ENCODE measurements around the gene SLC9C2. TPM values are rescaled to one million over a fixed set of nuclear protein-coding genes. Genes with fewer than 3 reads are reported as not detected.
"Not testable (repeated sequence)": the region's sequence is repeated elsewhere in the genome, so short reads cannot be mapped to it uniquely, and the experiment has no call there.

Gene SLC9C2
- not detected for total RNA-seq
- not detected for total RNA-seq (2013)

DNA sequence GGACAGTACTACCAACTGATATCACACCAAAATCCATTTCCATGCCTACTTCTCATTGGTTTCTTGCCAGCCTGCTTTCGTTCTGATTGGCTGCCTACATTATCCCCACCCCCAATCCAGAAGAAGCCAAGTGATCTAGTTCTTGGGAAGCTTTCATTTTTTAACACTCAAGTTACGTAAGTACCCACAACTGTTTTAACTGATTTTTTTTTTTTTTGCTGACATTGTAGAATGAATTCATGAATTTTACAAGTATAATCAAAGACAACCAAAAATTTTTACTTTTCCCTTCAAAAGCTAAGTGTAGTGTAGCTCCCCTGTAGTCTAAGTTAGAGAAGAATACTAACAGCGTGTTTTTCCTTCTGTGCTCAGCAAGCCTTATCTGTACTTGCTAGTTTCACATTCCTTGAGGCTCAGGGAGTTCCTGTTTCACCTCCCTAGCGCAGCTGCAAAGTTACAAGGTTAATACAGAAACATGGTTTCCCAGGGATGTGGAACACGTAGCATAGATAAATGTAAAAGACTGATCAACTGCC is at the start of gene SLC9C2:
Gene SLC9C2, minus strand, starts transcription at position 17 of the 536 bp plus-strand sequence. CDS start 1,296 bp downstream, outside the sequence.
- ATAC-seq: no peak

GRCh38 chr1:173648880-173649605 is 46.2 kb upstream of the SLC9C2 start:
- H3K4me3 ChIP-seq (ENCODE audit: low read length): no peak overlapping the region
- H3K27me3 Mint-ChIP-seq (ENCODE audit: low read depth in 2 of 2): peaks cover 14 to 35% of the 10 kb centered on the region in 2 donors
- no peak overlapping the region for H3K27ac Mint-ChIP-seq
- no peak for ATAC-seq
- H3K4me1 Mint-ChIP-seq: peaks cover 0 to 5% of the 10 kb centered on the region in 2 donors
- no peaks in the 10 kb centered on the region for H3K4me1 ChIP-seq (ENCODE audit: control insufficient read depth, insufficient read depth, low read length)
- no peaks in the 10 kb centered on the region for H3K36me3 Mint-ChIP-seq
- H3K4me3 Mint-ChIP-seq: no peak overlapping the region
- H3K9me3 Mint-ChIP-seq: no peaks in the 10 kb centered on the region
- H3K36me3 ChIP-seq (ENCODE audit: control insufficient read depth, insufficient read depth, low read length): no peaks in the 10 kb centered on the region
- no peaks in the 10 kb centered on the region for H3K27me3 ChIP-seq (ENCODE audit: control insufficient read depth, insufficient read depth, low read length)
- TF ChIP-seq, protein P1, sequence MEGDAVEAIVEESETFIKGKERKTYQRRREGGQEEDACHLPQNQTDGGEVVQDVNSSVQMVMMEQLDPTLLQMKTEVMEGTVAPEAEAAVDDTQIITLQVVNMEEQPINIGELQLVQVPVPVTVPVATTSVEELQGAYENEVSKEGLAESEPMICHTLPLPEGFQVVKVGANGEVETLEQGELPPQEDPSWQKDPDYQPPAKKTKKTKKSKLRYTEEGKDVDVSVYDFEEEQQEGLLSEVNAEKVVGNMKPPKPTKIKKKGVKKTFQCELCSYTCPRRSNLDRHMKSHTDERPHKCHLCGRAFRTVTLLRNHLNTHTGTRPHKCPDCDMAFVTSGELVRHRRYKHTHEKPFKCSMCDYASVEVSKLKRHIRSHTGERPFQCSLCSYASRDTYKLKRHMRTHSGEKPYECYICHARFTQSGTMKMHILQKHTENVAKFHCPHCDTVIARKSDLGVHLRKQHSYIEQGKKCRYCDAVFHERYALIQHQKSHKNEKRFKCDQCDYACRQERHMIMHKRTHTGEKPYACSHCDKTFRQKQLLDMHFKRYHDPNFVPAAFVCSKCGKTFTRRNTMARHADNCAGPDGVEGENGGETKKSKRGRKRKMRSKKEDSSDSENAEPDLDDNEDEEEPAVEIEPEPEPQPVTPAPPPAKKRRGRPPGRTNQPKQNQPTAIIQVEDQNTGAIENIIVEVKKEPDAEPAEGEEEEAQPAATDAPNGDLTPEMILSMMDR (IDR thresholded peaks at IDR 0.05): no peak
- H3K9me3 ChIP-seq (ENCODE audit: control insufficient read depth, insufficient read depth, low read length): no peaks in the 10 kb centered on the region
- intact Hi-C loops (cut with micrococcal nuclease): no loop called here
- H3K27ac ChIP-seq (ENCODE audit: low read length): no peak overlapping the region
- no peak for DNase-seq

More for the DNA sequence above, at the start of gene SLC9C2:
- Mint-ChIP-seq H3K27me3 (ENCODE audit: low read depth in 2 of 2) (peaks cover 18 to 21% of the 10 kb centered on the region in 2 donors), H3K27ac (no peak within 1 kb of the TSS), H3K4me3 (no peak within 1 kb of the TSS), H3K36me3 (no peaks in the 10 kb centered on the region), H3K9me3 (no peaks in the 10 kb centered on the region), H3K4me1 (peaks cover 9% of the 10 kb centered on the region in 2 donors)
- TF ChIP-seq, protein P1 (IDR thresholded peaks at IDR 0.05): no peak
- Histone ChIP-seq H3K9me3 (ENCODE audit: control insufficient read depth, insufficient read depth, low read length) (no peaks in the 10 kb centered on the region), H3K36me3 (ENCODE audit: control insufficient read depth, insufficient read depth, low read length) (no peaks in the 10 kb centered on the region), H3K4me1 (ENCODE audit: control insufficient read depth, insufficient read depth, low read length) (no peaks in the 10 kb centered on the region), H3K4me3 (ENCODE audit: low read length) (no peak within 1 kb of the TSS), H3K27ac (ENCODE audit: low read length) (no peak within 1 kb of the TSS), H3K27me3 (ENCODE audit: control insufficient read depth, insufficient read depth, low read length) (no peaks in the 10 kb centered on the region)
- intact Hi-C loops (cut with micrococcal nuclease): no loop called here
- WGBS (ENCODE audit: insufficient coverage): 45% methylated on average over 4 of the region's 5 CpGs
- no peak for DNase-seq

- Histone ChIP-seq H3K4me3 (ENCODE audit: low read length) (no peak overlapping the region), H3K27ac (ENCODE audit: low read length) (no peak overlapping the region), H3K27me3 (ENCODE audit: control insufficient read depth, insufficient read depth, low read length) (no peaks in the 10 kb centered on the region), H3K9me3 (ENCODE audit: control insufficient read depth, insufficient read depth, low read length) (no peaks in the 10 kb centered on the region), H3K4me1 (ENCODE audit: control insufficient read depth, insufficient read depth, low read length) (no peaks in the 10 kb centered on the region), H3K36me3 (ENCODE audit: control insufficient read depth, insufficient read depth, low read length) (no peaks in the 10 kb centered on the region)
- intact Hi-C loops (cut with micrococcal nuclease): no loop called here
- TF ChIP-seq, protein P1 (IDR thresholded peaks at IDR 0.05): no peak
- H3K4me1 Mint-ChIP-seq: peaks cover 0 to 5% of the 10 kb centered on the region in 2 donors
- no peak overlapping the region for H3K4me3 Mint-ChIP-seq
- 58% methylated on average over 3 of the region's 3 CpGs for WGBS (ENCODE audit: insufficient coverage)
- DNase-seq (no peak), ATAC-seq (no peak)
- no peaks in the 10 kb centered on the region for H3K36me3 Mint-ChIP-seq
- H3K9me3 Mint-ChIP-seq: no peaks in the 10 kb centered on the region
- no peak overlapping the region for H3K27ac Mint-ChIP-seq
- peaks cover 5 to 11% of the 10 kb centered on the region in 2 donors for H3K27me3 Mint-ChIP-seq (ENCODE audit: low read depth in 2 of 2)
Measured at GRCh38 chr1:173646656-173647055, 43.8 kb upstream of the SLC9C2 start.

DNA sequence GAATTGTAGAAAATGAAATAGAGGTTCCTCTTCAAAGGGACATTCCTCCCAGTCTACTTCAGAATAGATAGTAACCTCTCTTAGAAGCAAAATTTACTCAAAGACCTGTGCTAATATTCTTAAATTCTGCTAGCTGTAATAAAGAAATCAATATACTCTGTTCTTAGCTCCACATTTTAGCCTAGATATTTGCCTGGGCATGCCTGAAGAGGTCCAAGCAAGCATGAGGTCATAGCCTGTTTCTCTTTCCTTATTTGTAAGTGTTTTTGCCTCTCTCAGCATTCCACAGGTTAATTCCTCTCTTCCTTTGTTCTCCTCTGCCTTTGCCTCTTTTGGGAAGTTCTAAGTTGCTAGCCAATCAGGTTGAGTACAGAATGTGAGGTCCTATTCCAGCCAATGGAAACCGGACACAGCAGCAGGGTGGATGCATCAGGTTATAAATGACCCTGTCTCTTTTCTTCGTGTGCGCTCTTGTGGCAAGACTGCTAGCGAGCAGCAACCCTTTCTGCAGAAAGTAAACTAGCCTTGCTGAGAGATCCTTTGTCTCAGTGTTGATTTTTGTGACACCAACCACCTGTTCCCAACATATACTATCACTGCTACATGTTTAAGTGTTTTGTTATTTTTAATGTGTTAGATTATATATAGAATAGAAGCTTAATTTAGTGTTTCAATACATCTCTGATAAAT is 39.7 kb upstream of the SLC9C2 start:
- intact Hi-C loops (cut with micrococcal nuclease); H3K27ac Mint-ChIP-seq; H3K4me3 ChIP-seq (ENCODE audit: low read length); H3K9me3 ChIP-seq (ENCODE audit: control insufficient read depth, insufficient read depth, low read length); H3K27me3 Mint-ChIP-seq (ENCODE audit: low read depth in 2 of 2); H3K9me3 Mint-ChIP-seq; H3K36me3 ChIP-seq (ENCODE audit: control insufficient read depth, insufficient read depth, low read length); H3K4me3 Mint-ChIP-seq; H3K4me1 Mint-ChIP-seq; H3K4me1 ChIP-seq (ENCODE audit: control insufficient read depth, insufficient read depth, low read length); ATAC-seq; H3K27ac ChIP-seq (ENCODE audit: low read length); DNase-seq; H3K27me3 ChIP-seq (ENCODE audit: control insufficient read depth, insufficient read depth, low read length); H3K36me3 Mint-ChIP-seq: not testable (repeated sequence)
- 93% methylated on average over 4 of the region's 4 CpGs for WGBS (ENCODE audit: insufficient coverage)

All from natural killer cell (primary cell).